ENCODE measurements around the gene VAPB. TPM values are rescaled to one million over a fixed set of nuclear protein-coding genes. Genes with fewer than 3 reads are reported as not detected.
"Not testable (repeated sequence)": the region's sequence is repeated elsewhere in the genome, so short reads cannot be mapped to it uniquely, and the experiment has no call there.

The VAPB gene
- total RNA-seq, 2 donors from 2014 or later = 45.8 to 55.3 TPM

- Mint-ChIP-seq H3K4me3 (no peak overlapping the region), H3K27ac (peak overlapping the region; percentile 83), H3K36me3 (ENCODE audit: insufficient read depth in 2 of 2) (peaks cover under 1 to 20% of the 10 kb centered on the region in 2 donors), H3K27me3 (ENCODE audit: low read depth) (no peaks in the 10 kb centered on the region), H3K9me3 (peaks cover 0 to 3% of the 10 kb centered on the region in 2 donors), H3K4me1 (ENCODE audit: low read depth) (peaks cover 43% of the 10 kb centered on the region)
- ATAC-seq (replicated peaks in 1 of 2) (peak; percentile 47 to 67), DNase-seq (no peak)
These were observed 30.1 kb downstream of the VAPB start for GRCh38 chr20:58418949-58419748.

- Mint-ChIP-seq H3K9me3 (peaks cover 0 to 3% of the 10 kb centered on the region in 2 donors), H3K36me3 (ENCODE audit: insufficient read depth in 2 of 2) (peaks cover 8 to 25% of the 10 kb centered on the region in 2 donors), H3K27me3 (ENCODE audit: low read depth) (no peaks in the 10 kb centered on the region), H3K27ac (no peak overlapping the region), H3K4me1 (ENCODE audit: low read depth) (peaks cover 42% of the 10 kb centered on the region), H3K4me3 (no peak overlapping the region)
- no peak for ATAC-seq (replicated peaks in 1 of 2)
- no peak for DNase-seq
These were observed 31.9 kb downstream of the VAPB start for GRCh38 chr20:58420798-58421496.

- DNase-seq (no peak), ATAC-seq (replicated peaks in 1 of 2) (no peak)
- Mint-ChIP-seq H3K4me1 (ENCODE audit: low read depth) (peaks cover 36% of the 10 kb centered on the region), H3K4me3 (no peak overlapping the region), H3K36me3 (ENCODE audit: insufficient read depth in 2 of 2) (peaks cover 8 to 25% of the 10 kb centered on the region in 2 donors), H3K27me3 (ENCODE audit: low read depth) (no peaks in the 10 kb centered on the region), H3K27ac (no peak overlapping the region), H3K9me3 (peaks cover 0 to 3% of the 10 kb centered on the region in 2 donors)
These were observed 32.4 kb downstream of the VAPB start for GRCh38 chr20:58421497-58421850.

DNA sequence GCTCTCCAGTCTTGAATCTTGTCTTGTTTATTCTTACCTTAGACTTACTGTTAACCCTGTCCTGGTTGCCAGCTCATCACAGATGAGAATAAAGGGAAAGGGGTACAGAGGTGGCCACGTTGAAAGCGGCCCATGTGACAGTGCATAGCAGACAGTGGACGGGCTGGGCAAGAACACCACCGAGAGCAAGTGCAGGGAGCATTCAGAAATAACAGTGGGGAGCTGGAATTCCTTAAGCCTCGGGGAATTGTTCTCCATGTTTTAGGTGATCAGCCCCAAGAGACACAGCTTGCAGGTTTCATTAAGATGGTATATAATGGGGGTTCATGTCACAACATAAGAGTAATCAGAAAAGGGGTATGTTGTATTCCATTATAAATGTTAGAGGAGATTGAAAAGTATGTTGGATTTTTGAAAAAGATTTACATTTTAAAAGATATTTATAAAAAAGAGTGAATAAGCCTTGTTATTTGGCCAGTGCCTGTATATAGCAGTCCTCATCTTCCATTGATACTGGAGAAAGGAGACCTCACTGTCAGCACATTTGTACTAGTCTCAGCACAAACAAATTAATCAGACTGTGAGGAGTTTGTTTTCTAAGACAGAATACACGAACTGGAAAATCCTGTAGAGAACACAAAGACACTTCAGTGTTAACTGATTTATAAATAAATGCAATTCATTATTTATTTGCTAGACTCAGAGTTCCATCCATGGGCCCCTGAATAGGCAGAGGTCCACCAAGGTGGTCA is 35.4 kb downstream of the VAPB start:
- H3K4me3 Mint-ChIP-seq = no peak overlapping the region
- peaks cover 0 to 3% of the 10 kb centered on the region in 2 donors for H3K9me3 Mint-ChIP-seq
- peaks cover 11% of the 10 kb centered on the region for H3K4me1 Mint-ChIP-seq (ENCODE audit: low read depth)
- peaks cover 8 to 24% of the 10 kb centered on the region in 2 donors for H3K36me3 Mint-ChIP-seq (ENCODE audit: insufficient read depth in 2 of 2)
- ATAC-seq (replicated peaks in 1 of 2) = no peak
- no peak overlapping the region for H3K27ac Mint-ChIP-seq
- DNase-seq = no peak
- no peaks in the 10 kb centered on the region for H3K27me3 Mint-ChIP-seq (ENCODE audit: low read depth)

GRCh38 chr20:58427571-58427970 is 38.5 kb downstream of the VAPB start:
- H3K4me3 Mint-ChIP-seq; H3K9me3 Mint-ChIP-seq; H3K27me3 Mint-ChIP-seq (ENCODE audit: low read depth); H3K27ac Mint-ChIP-seq; DNase-seq; ATAC-seq (replicated peaks in 1 of 2): not testable (repeated sequence)
- peaks cover 15% of the 10 kb centered on the region for H3K4me1 Mint-ChIP-seq (ENCODE audit: low read depth)
- peaks cover 8 to 13% of the 10 kb centered on the region in 2 donors for H3K36me3 Mint-ChIP-seq (ENCODE audit: insufficient read depth in 2 of 2)

DNA sequence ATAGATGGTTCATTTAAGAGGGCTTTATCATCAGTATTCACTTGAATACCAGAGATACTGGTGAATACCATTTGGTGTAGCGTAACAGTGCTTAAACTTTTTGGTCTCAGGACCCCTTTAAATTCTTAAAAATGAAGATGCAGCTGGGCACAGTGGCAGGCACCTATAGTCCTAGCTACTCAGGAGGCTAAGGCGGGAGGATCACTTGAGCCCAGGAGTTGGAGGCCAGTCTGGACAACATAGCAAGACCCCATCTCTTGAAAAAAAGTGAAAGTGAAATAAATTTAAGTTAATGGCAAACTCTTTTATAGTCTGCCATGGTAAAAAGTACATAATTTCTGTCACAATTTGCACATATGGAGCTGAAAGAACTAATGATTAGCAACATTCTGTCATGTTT is 39.3 kb downstream of the VAPB start:
- peak overlapping the region; percentile 40 for H3K27ac Mint-ChIP-seq
- no peaks in the 10 kb centered on the region for H3K27me3 Mint-ChIP-seq (ENCODE audit: low read depth)
- H3K36me3 Mint-ChIP-seq (ENCODE audit: insufficient read depth in 2 of 2) = peaks cover 8 to 14% of the 10 kb centered on the region in 2 donors
- H3K4me1 Mint-ChIP-seq (ENCODE audit: low read depth) = peaks cover 23% of the 10 kb centered on the region
- no peak overlapping the region for H3K4me3 Mint-ChIP-seq
- DNase-seq = no peak
- H3K9me3 Mint-ChIP-seq = no peaks in the 10 kb centered on the region
- no peak for ATAC-seq (replicated peaks in 1 of 2)

- no peak overlapping the region for H3K27ac Mint-ChIP-seq
These were observed 40.3 kb downstream of the VAPB start for GRCh38 chr20:58429303-58429702.

DNA sequence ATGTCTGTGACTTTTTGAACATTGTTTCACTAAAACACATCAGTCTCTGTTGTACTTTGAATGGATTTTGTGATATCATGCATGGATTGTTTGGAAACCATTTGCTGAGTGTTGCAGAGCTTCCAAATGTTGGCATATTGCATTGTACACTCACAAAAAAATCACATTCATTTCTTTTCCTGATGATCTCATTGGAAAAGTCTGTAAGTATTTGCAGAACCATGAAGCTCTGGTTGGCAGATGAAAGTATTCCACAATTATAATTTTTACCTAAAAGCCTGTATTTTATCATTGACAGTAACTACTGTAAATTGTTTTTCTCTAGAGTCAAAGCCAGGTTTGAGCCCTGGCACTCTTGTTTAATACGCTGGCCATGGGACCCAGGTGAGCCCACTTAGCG is 42.1 kb downstream of the VAPB start:
- H3K27ac Mint-ChIP-seq = no peak overlapping the region
- DNase-seq (no peak), ATAC-seq (replicated peaks in 1 of 2) (no peak)
- no peaks in the 10 kb centered on the region for H3K27me3 Mint-ChIP-seq (ENCODE audit: low read depth)
- no peak overlapping the region for H3K4me3 Mint-ChIP-seq
- peaks cover 2 to 8% of the 10 kb centered on the region in 2 donors for H3K36me3 Mint-ChIP-seq (ENCODE audit: insufficient read depth in 2 of 2)
- H3K9me3 Mint-ChIP-seq = no peaks in the 10 kb centered on the region
- peaks cover 35% of the 10 kb centered on the region for H3K4me1 Mint-ChIP-seq (ENCODE audit: low read depth)

More at GRCh38 chr20:58429303-58429702, 40.3 kb downstream of the VAPB start:
- Mint-ChIP-seq H3K36me3 (ENCODE audit: insufficient read depth in 2 of 2) (peaks cover 6 to 11% of the 10 kb centered on the region in 2 donors), H3K9me3 (no peaks in the 10 kb centered on the region), H3K4me1 (ENCODE audit: low read depth) (peaks cover 24% of the 10 kb centered on the region), H3K4me3 (no peak overlapping the region), H3K27me3 (ENCODE audit: low read depth) (no peaks in the 10 kb centered on the region)
- no peak for ATAC-seq (replicated peaks in 1 of 2)
- DNase-seq = no peak

GRCh38 chr20:58432186-58432954 is 43.3 kb downstream of the VAPB start:
- ATAC-seq (replicated peaks in 1 of 2) (no peak), DNase-seq (no peak)
- Mint-ChIP-seq H3K9me3 (no peaks in the 10 kb centered on the region), H3K36me3 (ENCODE audit: insufficient read depth in 2 of 2) (peaks cover 2 to 8% of the 10 kb centered on the region in 2 donors), H3K4me3 (no peak overlapping the region), H3K27me3 (ENCODE audit: low read depth) (no peaks in the 10 kb centered on the region), H3K27ac (peak overlapping the region; percentile 32), H3K4me1 (ENCODE audit: low read depth) (peaks cover 35% of the 10 kb centered on the region)

GRCh38 chr20:58433029-58433647 is 44.1 kb downstream of the VAPB start:
- Mint-ChIP-seq H3K4me1 (ENCODE audit: low read depth) (peaks cover 35% of the 10 kb centered on the region), H3K27me3 (ENCODE audit: low read depth) (no peaks in the 10 kb centered on the region), H3K36me3 (ENCODE audit: insufficient read depth in 2 of 2) (peaks cover 2 to 8% of the 10 kb centered on the region in 2 donors), H3K4me3 (no peak overlapping the region), H3K27ac (peak overlapping the region; percentile 51), H3K9me3 (no peaks in the 10 kb centered on the region)
- ATAC-seq (replicated peaks in 1 of 2) (no peak), DNase-seq (no peak)

GRCh38 chr20:58433759-58434158 is 44.7 kb downstream of the VAPB start:
- H3K36me3 Mint-ChIP-seq (ENCODE audit: insufficient read depth in 2 of 2) = peaks cover 2 to 11% of the 10 kb centered on the region in 2 donors
- no peak for ATAC-seq (replicated peaks in 1 of 2)
- H3K27ac Mint-ChIP-seq = peak overlapping the region; percentile 46
- no peaks in the 10 kb centered on the region for H3K9me3 Mint-ChIP-seq
- H3K27me3 Mint-ChIP-seq (ENCODE audit: low read depth) = no peaks in the 10 kb centered on the region
- H3K4me1 Mint-ChIP-seq (ENCODE audit: low read depth) = peaks cover 41% of the 10 kb centered on the region
- no peak overlapping the region for H3K4me3 Mint-ChIP-seq
- no peak for DNase-seq

- H3K4me1 Mint-ChIP-seq (ENCODE audit: low read depth) = peaks cover 41% of the 10 kb centered on the region
- no peak for ATAC-seq (replicated peaks in 1 of 2)
- H3K27ac Mint-ChIP-seq = no peak overlapping the region
- H3K4me3 Mint-ChIP-seq = no peak overlapping the region
- no peaks in the 10 kb centered on the region for H3K27me3 Mint-ChIP-seq (ENCODE audit: low read depth)
- no peaks in the 10 kb centered on the region for H3K9me3 Mint-ChIP-seq
- H3K36me3 Mint-ChIP-seq (ENCODE audit: insufficient read depth in 2 of 2) = peaks cover 2 to 10% of the 10 kb centered on the region in 2 donors
- no peak for DNase-seq
These were observed 45.3 kb downstream of the VAPB start for GRCh38 chr20:58434326-58434725.
